Smooth muscle cell (in vitro differentiated cells): ENCODE measurements around the gene ENTPD1. TPM values are rescaled to one million over a fixed set of nuclear protein-coding genes. Genes with fewer than 3 reads are reported as not detected.

Experiments used
- DNase-seq: peaks from one replicate; lab custom pipeline; 2025; ENCODE audit not compliant: unreplicated experiment; lab: John Stamatoyannopoulos, UW
- H2AFZ ChIP-seq: fragments of 200-600 bp; sonication (generic); 2 replicates; pipeline ENCODE4 v1.6.0; 2016; ENCODE audit warnings: antibody characterized with exemption, low read depth, mild to moderate bottlenecking
- H3F3A ChIP-seq: fragments of 200-600 bp; sonication (generic); 2 replicates; pipeline ENCODE4 v1.6.0; 2017; ENCODE audit warnings: antibody characterized with exemption, low read depth
- H3K27ac ChIP-seq: fragments of 200-600 bp; sonication (generic); 2 replicates; pipeline ENCODE4 v1.5.1; 2016; ENCODE audit warnings: low read depth, mild to moderate bottlenecking
- H3K27me3 ChIP-seq: fragments of 200-600 bp; sonication (generic); 2 replicates; pipeline ENCODE4 v1.6.1; 2016; ENCODE audit warnings: low read depth, mild to moderate bottlenecking
- H3K36me3 ChIP-seq: fragments of 200-600 bp; sonication (generic); 2 replicates; pipeline ENCODE4 v1.5.1; 2016; ENCODE audit warnings: low read depth
- H3K4me1 ChIP-seq: fragments of 200-600 bp; sonication (generic); 2 replicates; pipeline ENCODE4 v1.5.1; 2016; ENCODE audit warnings: low read depth
- H3K4me2 ChIP-seq: fragments of 200-600 bp; sonication (generic); 2 replicates; pipeline ENCODE4 v1.6.0; 2016; ENCODE audit warnings: mild to moderate bottlenecking
- H3K4me3 ChIP-seq: fragments of 200-600 bp; sonication (generic); 2 replicates; pipeline ENCODE4 v1.5.1; 2016; ENCODE audit warnings: mild to moderate bottlenecking
- H3K79me2 ChIP-seq: fragments of 200-600 bp; sonication (generic); 2 replicates; pipeline ENCODE4 v1.6.0; 2016; ENCODE audit warnings: low read depth, mild to moderate bottlenecking
- H3K9ac ChIP-seq: fragments of 200-600 bp; sonication (generic); 2 replicates; pipeline ENCODE4 v1.6.0; 2016; ENCODE audit warnings: low read depth
- H3K9me3 ChIP-seq: fragments of 200-600 bp; sonication (generic); replicated peaks from 2 replicates; pipeline ENCODE4 v1.5.1; 2016; ENCODE audit warnings: low read depth
- H4K20me1 ChIP-seq: fragments of 200-600 bp; sonication (generic); 2 replicates; pipeline ENCODE4 v1.6.0; 2016; ENCODE audit warnings: low read depth
- WGBS: methylation state at CpG from one replicate; pipeline ENCODE4 v1.1.7; 2016; ENCODE audit warnings: low lambda C conversion rate; 5-methylcytosine and 5-hydroxymethylcytosine counted together
- polyA plus RNA-seq: library from polyadenylated mRNA; unstranded; fragments of >200 nt; fragmentation: Nextera tagmentation; extraction: Ambion mirVana; gene quantifications from 2 replicates; pipeline ENCODE4 v1.2.1, GENCODE V29; 2016
- total RNA-seq: library from RNA; depleted of rRNA; stranded (reverse); fragments of >200 nt; gene quantifications from 2 replicates; pipeline ENCODE4 v1.2.3, GENCODE V29; 2014
- TF ChIP-seq, protein P1 (sequence below): fragments of 200-600 bp; sonication (generic); IDR thresholded peaks from 2 replicates; pipeline ENCODE4 v1.5.1; 2017; ENCODE audit warnings: borderline replicate concordance, mild to moderate bottlenecking, antibody characterized with exemption; ENCODE audit not compliant: insufficient read depth, poor library complexity, severe bottlenecking

The ENTPD1 gene
- total and polyA plus RNA-seq, 2 experiments from 2014 or later = 2.7 to 5.0 TPM

DNA sequence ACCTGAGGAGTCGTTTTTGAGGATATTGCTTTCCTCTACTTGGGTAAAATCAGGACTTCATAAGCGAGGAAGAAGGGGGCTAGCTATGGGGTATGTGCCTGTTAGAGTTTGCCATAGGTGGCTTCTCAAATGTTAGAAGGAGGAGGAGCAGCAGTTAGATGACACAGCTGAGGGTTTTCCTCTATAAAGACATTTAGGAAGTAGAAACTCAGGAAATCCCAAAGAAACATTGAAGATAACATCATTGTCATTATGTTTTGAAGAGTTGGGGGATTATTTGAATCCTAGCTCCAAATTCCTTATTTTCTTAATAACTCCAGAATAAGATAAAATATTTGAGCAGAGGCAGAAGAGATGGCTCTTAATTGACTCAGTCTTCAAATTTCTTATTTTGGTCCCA lies 92.9 kb downstream of the ENTPD1 start:
- Histone ChIP-seq H3K4me1 (no peaks in the 10 kb centered on the region), H3K36me3 (no peaks in the 10 kb centered on the region), H3F3A (no peaks in the 10 kb centered on the region), H3K27ac (no peak overlapping the region), H3K9me3 (no peaks in the 10 kb centered on the region), H3K9ac (no peak overlapping the region), H3K79me2 (no peaks in the 10 kb centered on the region), H3K4me3 (no peak overlapping the region), H3K4me2 (no peak overlapping the region), H2AFZ (no peak overlapping the region), H3K27me3 (no peaks in the 10 kb centered on the region), H4K20me1 (no peaks in the 10 kb centered on the region)
- 69% methylated on average over 2 of the region's 2 CpGs for WGBS
- no peak for DNase-seq
- TF ChIP-seq, protein P1, sequence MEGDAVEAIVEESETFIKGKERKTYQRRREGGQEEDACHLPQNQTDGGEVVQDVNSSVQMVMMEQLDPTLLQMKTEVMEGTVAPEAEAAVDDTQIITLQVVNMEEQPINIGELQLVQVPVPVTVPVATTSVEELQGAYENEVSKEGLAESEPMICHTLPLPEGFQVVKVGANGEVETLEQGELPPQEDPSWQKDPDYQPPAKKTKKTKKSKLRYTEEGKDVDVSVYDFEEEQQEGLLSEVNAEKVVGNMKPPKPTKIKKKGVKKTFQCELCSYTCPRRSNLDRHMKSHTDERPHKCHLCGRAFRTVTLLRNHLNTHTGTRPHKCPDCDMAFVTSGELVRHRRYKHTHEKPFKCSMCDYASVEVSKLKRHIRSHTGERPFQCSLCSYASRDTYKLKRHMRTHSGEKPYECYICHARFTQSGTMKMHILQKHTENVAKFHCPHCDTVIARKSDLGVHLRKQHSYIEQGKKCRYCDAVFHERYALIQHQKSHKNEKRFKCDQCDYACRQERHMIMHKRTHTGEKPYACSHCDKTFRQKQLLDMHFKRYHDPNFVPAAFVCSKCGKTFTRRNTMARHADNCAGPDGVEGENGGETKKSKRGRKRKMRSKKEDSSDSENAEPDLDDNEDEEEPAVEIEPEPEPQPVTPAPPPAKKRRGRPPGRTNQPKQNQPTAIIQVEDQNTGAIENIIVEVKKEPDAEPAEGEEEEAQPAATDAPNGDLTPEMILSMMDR = no peak

DNA sequence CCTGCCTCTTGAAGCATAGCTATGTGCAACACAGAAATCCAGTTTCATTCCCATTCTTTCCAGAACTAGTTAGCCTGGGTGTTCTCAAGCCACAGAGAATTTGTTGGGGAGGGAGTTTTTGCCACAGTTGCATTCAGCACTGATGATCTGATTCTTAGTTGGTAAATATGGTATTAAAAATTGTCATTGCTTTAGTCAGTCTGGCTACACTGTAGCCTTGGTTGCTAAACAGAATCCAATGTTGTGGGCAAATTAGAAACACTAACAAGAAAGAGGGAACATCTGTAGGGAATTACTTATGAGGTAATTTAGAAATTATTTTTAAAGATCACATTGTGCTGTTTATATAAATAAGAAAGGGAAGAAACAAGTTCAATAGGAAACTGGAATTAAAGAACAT lies 94.8 kb downstream of the ENTPD1 start:
- no peaks in the 10 kb centered on the region for H3K79me2 ChIP-seq
- no peak overlapping the region for H3K9ac ChIP-seq
- H3K27ac ChIP-seq = no peak overlapping the region
- TF ChIP-seq, protein P1 = no peak
- H2AFZ ChIP-seq = no peak overlapping the region
- H3K4me2 ChIP-seq = no peak overlapping the region
- no peak for DNase-seq
- H4K20me1 ChIP-seq = no peaks in the 10 kb centered on the region
- no peaks in the 10 kb centered on the region for H3K27me3 ChIP-seq
- no peaks in the 10 kb centered on the region for H3K36me3 ChIP-seq
- no peak overlapping the region for H3K4me3 ChIP-seq
- no peaks in the 10 kb centered on the region for H3K4me1 ChIP-seq
- no peaks in the 10 kb centered on the region for H3K9me3 ChIP-seq
- H3F3A ChIP-seq = no peaks in the 10 kb centered on the region

- no peak overlapping the region for H2AFZ ChIP-seq
- no peak overlapping the region for H3K9ac ChIP-seq
- WGBS = 73% methylated on average over 3 of the region's 3 CpGs
- no peaks in the 10 kb centered on the region for H3F3A ChIP-seq
- H3K36me3 ChIP-seq = no peaks in the 10 kb centered on the region
- H3K27me3 ChIP-seq = no peaks in the 10 kb centered on the region
- no peak overlapping the region for H3K4me2 ChIP-seq
- no peaks in the 10 kb centered on the region for H3K79me2 ChIP-seq
- H3K9me3 ChIP-seq = no peaks in the 10 kb centered on the region
- TF ChIP-seq, protein P1 = no peak
- peak overlapping the region; percentile 40 for H3K27ac ChIP-seq
- H3K4me3 ChIP-seq = no peak overlapping the region
- no peaks in the 10 kb centered on the region for H3K4me1 ChIP-seq
- no peak for DNase-seq
- H4K20me1 ChIP-seq = no peaks in the 10 kb centered on the region
These were observed 104.4 kb downstream of the ENTPD1 start for GRCh38 chr10:95860166-95860940.

DNA sequence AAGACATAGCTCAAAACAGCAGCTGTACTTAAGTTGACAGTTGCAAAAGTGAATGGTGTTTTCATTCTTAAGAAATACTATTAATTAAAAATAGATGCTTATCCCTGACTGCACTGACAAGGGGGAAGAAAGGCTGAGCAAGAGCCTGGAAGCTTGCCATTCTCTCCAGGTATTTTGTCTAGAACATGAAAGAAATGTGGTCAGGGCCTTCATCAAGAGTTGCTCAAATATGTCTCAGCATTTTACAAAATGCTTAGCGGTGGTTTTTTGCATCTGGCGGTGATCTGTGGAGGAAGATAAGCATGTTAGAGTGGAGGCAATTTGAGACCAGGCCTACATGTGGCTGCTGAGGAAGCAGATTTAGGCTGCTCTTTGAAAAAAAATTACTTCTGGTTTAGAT lies 105.4 kb downstream of the ENTPD1 start:
- H3F3A ChIP-seq = no peaks in the 10 kb centered on the region
- 51% methylated on average over 2 of the region's 2 CpGs for WGBS
- no peak overlapping the region for H3K4me3 ChIP-seq
- H3K9me3 ChIP-seq = no peaks in the 10 kb centered on the region
- H3K27me3 ChIP-seq = no peaks in the 10 kb centered on the region
- no peak overlapping the region for H3K27ac ChIP-seq
- no peaks in the 10 kb centered on the region for H4K20me1 ChIP-seq
- no peaks in the 10 kb centered on the region for H3K79me2 ChIP-seq
- no peaks in the 10 kb centered on the region for H3K4me1 ChIP-seq
- no peaks in the 10 kb centered on the region for H3K36me3 ChIP-seq
- H3K9ac ChIP-seq = no peak overlapping the region
- no peak overlapping the region for H2AFZ ChIP-seq
- H3K4me2 ChIP-seq = no peak overlapping the region
- no peak for DNase-seq
- TF ChIP-seq, protein P1 = no peak
